MG63 (cell line): ENCODE data around the gene TSPAN9. TPM values are rescaled to one million over a fixed set of nuclear protein-coding genes. Genes with fewer than 3 reads are reported as not detected.

ENCODE experiments used
- DNase-seq: peaks from one replicate; pipeline ENCODE4 v3.0.0-alpha.2; 2020
- H3K27me3 ChIP-seq: fragments of 250-450 bp; sonication (Bioruptor Pico); 2 replicates; pipeline ENCODE4 v1.5.1; 2020; ENCODE audit warnings: mild to moderate bottlenecking, moderate library complexity
- H3K36me3 ChIP-seq: fragments of 250-450 bp; sonication (Bioruptor Pico); 2 replicates; pipeline ENCODE4 v1.5.1; 2020; ENCODE audit warnings: mild to moderate bottlenecking, moderate library complexity
- H3K4me3 ChIP-seq: fragments of 250-450 bp; sonication (Bioruptor Pico); 2 replicates; pipeline ENCODE4 v1.5.1; 2020; ENCODE audit warnings: mild to moderate bottlenecking, moderate library complexity
- H3K9me3 ChIP-seq: fragments of 250-450 bp; sonication (Bioruptor Pico); 2 replicates; pipeline ENCODE4 v1.5.1; 2020; ENCODE audit warnings: mild to moderate bottlenecking, moderate library complexity
- total RNA-seq: library from RNA; depleted of rRNA; stranded (reverse); fragments of >200 nt; shearing (Covaris generic); gene quantifications from 2 replicates; pipeline ENCODE4 v1.2.3, GENCODE V29; 2014; ENCODE audit warnings: low replicate concordance

Gene TSPAN9
- total RNA-seq, 1 experiment from 2014 or later: 25.8 TPM

- Histone ChIP-seq H3K36me3 (no peaks in the 10 kb centered on the region), H3K4me3 (no peak overlapping the region)
- no peak for DNase-seq
Observed at GRCh38 chr12:3173008-3173553, 95.9 kb downstream of the TSPAN9 start.

DNA sequence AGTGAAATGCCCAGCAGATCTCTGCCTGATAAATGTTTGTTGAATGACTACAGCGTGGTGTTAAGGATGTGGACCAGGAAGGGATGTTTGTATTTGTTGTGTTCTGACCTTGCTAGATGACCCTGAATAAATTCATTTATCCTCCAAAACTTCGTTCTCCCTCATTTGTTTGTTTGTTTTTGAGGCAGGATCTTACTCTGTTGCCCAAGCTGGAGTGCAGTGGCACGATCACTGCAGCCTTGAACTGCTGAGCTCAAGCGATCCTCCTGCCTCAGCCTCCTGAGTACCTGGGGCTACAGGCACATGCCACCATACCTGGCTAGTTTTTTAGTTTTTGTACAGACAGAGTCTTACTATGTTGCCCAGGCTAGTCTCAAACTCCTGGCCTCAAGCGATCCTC, 96.7 kb downstream of the TSPAN9 start:
- DNase-seq: no peak
- H3K27me3 ChIP-seq: no peaks in the 10 kb centered on the region
- no peak overlapping the region for H3K4me3 ChIP-seq
- H3K9me3 ChIP-seq: no peaks in the 10 kb centered on the region
- H3K36me3 ChIP-seq: no peaks in the 10 kb centered on the region

More at GRCh38 chr12:3173008-3173553, 95.9 kb downstream of the TSPAN9 start:
- no peaks in the 10 kb centered on the region for H3K9me3 ChIP-seq
- no peaks in the 10 kb centered on the region for H3K27me3 ChIP-seq

- H3K27me3 ChIP-seq: no peaks in the 10 kb centered on the region
- H3K4me3 ChIP-seq: no peak overlapping the region
- H3K9me3 ChIP-seq: no peaks in the 10 kb centered on the region
- H3K36me3 ChIP-seq: no peaks in the 10 kb centered on the region
- DNase-seq: no peak
Observed at GRCh38 chr12:3175238-3175637, 98.1 kb downstream of the TSPAN9 start.

- H3K9me3 ChIP-seq: no peaks in the 10 kb centered on the region
- no peak overlapping the region for H3K4me3 ChIP-seq
- no peaks in the 10 kb centered on the region for H3K36me3 ChIP-seq
- no peak for DNase-seq
- no peaks in the 10 kb centered on the region for H3K27me3 ChIP-seq
Observed at GRCh38 chr12:3176754-3177153, 99.6 kb downstream of the TSPAN9 start.

DNA sequence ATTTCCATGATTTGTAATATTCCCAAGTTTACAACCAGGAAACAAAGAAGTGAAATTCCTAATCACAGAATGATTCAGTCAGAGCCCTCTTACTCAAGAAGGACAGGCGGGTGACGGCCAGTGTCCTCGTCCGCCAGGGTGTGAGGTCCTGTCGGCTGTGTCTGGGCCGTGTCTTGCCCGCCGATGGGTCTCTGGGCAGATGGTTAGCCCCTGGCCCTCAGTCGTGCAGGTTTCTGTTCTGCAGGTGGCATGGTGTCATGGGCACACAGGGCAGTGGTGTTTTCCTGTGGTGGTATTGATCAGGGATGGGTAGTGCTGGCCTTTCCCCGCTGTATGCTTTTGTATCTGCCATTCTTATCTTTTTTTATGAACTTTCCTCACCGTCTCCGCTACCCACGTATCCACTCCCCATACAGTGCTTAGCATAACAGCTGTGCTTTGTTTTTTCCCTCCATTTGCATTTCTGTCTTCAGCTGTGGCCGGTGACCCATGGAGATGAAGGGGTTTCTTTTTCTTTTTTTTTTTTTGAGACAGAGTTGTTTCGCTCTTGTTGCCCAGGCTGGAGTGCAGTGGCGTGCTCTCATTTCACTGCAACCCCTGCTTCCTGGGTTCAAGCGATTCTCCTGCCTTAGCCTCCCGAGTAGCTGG, 100.7 kb downstream of the TSPAN9 start:
- DNase-seq: no peak
- Histone ChIP-seq H3K4me3 (no peak overlapping the region), H3K27me3 (no peaks in the 10 kb centered on the region), H3K36me3 (no peaks in the 10 kb centered on the region), H3K9me3 (no peaks in the 10 kb centered on the region)

DNA sequence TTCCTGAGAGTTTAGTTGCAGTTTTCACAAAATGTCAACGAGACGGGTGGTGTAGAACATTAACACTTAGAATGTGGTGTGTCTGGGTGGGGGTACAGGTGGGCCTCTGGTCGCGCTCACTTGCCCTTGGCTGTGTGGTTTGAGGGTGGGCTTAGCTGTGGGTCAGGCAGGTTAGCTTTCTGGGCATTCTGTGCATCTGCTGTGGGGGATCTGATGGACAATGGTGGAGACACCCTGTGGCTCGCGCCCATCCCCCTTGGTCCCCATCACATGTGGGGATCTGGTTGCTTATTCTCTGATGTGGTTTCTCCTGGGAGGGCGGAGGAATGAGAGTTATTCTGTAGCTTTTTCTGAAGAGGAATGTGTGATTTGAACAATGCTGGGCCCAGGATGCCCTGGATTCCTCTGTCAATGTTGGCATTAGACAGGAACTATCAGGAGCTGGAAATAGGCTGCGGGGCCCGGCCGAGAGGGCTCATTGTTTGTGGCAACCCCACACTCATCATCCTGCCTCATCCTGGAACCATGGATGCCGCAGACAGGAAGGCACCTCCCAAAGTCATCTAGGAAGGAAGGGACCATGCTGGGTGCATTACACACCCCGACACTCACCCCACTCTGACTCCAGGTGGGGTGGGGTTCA, 101.6 kb downstream of the TSPAN9 start:
- Histone ChIP-seq H3K9me3 (no peaks in the 10 kb centered on the region), H3K27me3 (no peaks in the 10 kb centered on the region), H3K36me3 (no peaks in the 10 kb centered on the region), H3K4me3 (no peak overlapping the region)
- DNase-seq: no peak

- Histone ChIP-seq H3K9me3 (no peaks in the 10 kb centered on the region), H3K27me3 (no peaks in the 10 kb centered on the region), H3K36me3 (no peaks in the 10 kb centered on the region), H3K4me3 (no peak overlapping the region)
- no peak for DNase-seq
Observed at GRCh38 chr12:3179731-3180130, 102.6 kb downstream of the TSPAN9 start.

- Histone ChIP-seq H3K4me3 (no peak overlapping the region), H3K9me3 (no peaks in the 10 kb centered on the region), H3K36me3 (no peaks in the 10 kb centered on the region), H3K27me3 (no peaks in the 10 kb centered on the region)
- DNase-seq: no peak
Observed at GRCh38 chr12:3182426-3182825, 105.2 kb downstream of the TSPAN9 start.

DNA sequence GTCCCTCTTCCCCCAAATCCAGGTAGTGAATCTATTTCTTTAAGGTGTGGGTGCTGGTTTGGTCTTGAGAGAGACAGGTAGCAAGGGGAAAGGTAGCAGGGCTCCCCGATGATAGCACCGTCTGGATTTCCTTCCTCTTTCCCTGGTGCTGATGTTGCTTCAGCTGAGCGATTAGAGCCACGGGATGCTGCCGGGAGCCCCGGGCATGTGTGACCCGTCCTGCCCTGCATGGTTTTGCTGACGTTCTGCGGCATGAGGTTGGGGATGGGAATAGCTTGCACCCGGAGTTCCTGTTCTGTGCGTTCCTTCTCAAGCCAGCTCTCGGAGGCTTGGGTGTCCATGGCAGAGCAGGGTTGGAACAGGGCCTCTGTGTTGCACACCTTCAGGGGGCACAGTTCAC, 107.3 kb downstream of the TSPAN9 start:
- Histone ChIP-seq H3K9me3 (no peaks in the 10 kb centered on the region), H3K4me3 (no peak overlapping the region), H3K27me3 (no peaks in the 10 kb centered on the region), H3K36me3 (no peaks in the 10 kb centered on the region)
- DNase-seq: no peak

GRCh38 chr12:3185260-3185870, 108.2 kb downstream of the TSPAN9 start:
- Histone ChIP-seq H3K9me3 (no peaks in the 10 kb centered on the region), H3K4me3 (no peak overlapping the region)
- no peak for DNase-seq

GRCh38 chr12:3186546-3187215, 109.5 kb downstream of the TSPAN9 start:
- no peaks in the 10 kb centered on the region for H3K36me3 ChIP-seq
- H3K4me3 ChIP-seq: no peak overlapping the region
- H3K27me3 ChIP-seq: no peaks in the 10 kb centered on the region
- no peaks in the 10 kb centered on the region for H3K9me3 ChIP-seq
- no peak for DNase-seq

More at GRCh38 chr12:3185260-3185870, 108.2 kb downstream of the TSPAN9 start:
- H3K27me3 ChIP-seq: no peaks in the 10 kb centered on the region
- no peaks in the 10 kb centered on the region for H3K36me3 ChIP-seq

DNA sequence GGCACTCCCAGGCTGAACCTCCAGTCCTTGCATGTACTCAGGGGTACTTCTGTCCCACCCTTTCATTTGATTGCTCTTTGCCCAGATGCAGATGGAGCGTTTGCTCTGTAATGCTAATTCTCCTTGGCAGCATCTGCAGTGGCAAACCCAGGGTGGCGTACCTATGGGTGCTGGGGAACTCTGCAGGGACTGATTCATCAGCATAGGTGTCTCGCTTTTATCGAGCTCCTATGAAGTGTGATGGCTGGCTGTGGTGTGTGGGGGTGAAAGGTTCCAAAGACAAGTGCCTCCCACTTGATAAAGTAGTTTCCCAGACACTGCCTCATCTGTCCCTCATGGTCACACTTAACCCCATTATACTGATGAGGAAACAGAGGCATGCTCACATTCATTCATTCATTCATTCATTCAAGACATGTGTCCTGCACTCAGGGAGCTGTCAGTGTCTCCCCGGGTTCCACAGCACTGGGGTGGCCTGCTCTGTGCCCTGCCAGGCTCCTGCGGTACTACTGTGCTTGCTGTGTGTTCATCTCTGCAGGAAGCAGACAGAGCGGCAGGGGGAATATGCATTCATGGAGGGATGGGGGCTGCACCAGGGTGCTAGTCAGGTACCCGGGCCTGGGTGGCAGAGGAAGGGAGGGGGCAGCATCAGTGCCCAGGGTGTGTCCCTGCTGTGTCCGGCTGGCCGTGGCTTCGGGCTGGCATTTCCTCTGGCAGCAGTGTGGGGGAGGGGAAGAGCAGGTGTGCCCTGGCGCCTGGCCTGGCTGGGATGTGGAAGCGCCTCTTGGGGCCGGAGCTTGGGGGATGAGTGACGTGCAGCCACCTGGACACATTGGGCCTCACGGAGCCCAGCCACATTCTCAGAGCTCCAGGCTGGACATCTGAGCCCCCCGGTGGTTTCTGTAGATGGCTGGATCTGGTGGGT, 110.9 kb downstream of the TSPAN9 start:
- H3K4me3 ChIP-seq: no peak overlapping the region
- no peaks in the 10 kb centered on the region for H3K27me3 ChIP-seq
- H3K9me3 ChIP-seq: no peaks in the 10 kb centered on the region
- DNase-seq: no peak
- no peaks in the 10 kb centered on the region for H3K36me3 ChIP-seq

DNA sequence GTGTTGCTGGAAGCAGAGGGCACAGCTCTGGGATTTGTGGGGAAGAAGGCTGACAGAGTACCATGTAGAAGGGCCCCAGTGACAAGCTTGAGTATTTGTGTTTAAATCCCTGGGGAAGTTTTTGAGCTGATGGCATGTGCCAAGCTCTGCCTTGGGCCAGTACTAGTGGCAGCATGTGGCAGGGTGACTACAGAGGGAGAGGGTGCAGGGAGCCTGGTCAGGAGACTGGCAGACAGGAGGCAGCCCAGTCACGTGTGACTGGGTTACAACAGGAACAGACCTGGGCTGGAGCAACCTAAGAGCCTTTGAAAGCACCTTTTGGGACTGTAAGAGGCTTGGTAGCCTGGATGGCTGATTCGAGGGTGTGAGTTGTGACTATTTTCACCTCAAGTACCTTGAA, 112.1 kb downstream of the TSPAN9 start:
- DNase-seq: no peak
- Histone ChIP-seq H3K9me3 (no peaks in the 10 kb centered on the region), H3K36me3 (no peaks in the 10 kb centered on the region), H3K4me3 (no peak overlapping the region), H3K27me3 (no peaks in the 10 kb centered on the region)

GRCh38 chr12:3190101-3190500, 112.9 kb downstream of the TSPAN9 start:
- no peak for DNase-seq
- Histone ChIP-seq H3K9me3 (no peaks in the 10 kb centered on the region), H3K27me3 (no peaks in the 10 kb centered on the region), H3K4me3 (no peak overlapping the region), H3K36me3 (no peaks in the 10 kb centered on the region)

DNA sequence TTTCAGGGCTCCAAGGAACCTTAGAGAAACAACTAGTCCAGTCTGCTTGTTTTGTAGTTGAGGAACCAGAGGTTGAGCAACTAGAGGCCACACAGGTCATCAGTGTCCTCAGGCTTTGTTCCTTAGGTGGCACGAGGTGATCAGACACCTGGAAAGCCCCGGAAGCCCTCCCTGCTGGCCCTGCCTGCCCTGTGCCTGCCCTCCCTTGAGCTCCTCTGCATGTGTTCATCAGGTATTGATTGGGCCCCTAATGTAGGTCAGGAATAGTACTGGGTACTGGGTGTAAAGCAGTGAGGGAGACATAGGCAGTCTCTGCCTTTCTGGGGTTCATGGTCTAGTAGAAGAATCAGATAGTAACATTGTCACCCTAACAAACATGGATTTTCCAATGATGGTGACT, 114.3 kb downstream of the TSPAN9 start:
- H3K36me3 ChIP-seq: no peaks in the 10 kb centered on the region
- H3K4me3 ChIP-seq: no peak overlapping the region
- no peaks in the 10 kb centered on the region for H3K9me3 ChIP-seq
- H3K27me3 ChIP-seq: no peaks in the 10 kb centered on the region
- DNase-seq: no peak

- no peak for DNase-seq
- H3K9me3 ChIP-seq: no peaks in the 10 kb centered on the region
- H3K27me3 ChIP-seq: no peaks in the 10 kb centered on the region
Observed at GRCh38 chr12:3192221-3192620, 115.0 kb downstream of the TSPAN9 start.

More at GRCh38 chr12:3192221-3192620, 115.0 kb downstream of the TSPAN9 start:
- Histone ChIP-seq H3K4me3 (no peak overlapping the region), H3K36me3 (no peaks in the 10 kb centered on the region)
